Measurements from ENCODE around the gene RMND5B.

The RMND5B gene

DNA sequence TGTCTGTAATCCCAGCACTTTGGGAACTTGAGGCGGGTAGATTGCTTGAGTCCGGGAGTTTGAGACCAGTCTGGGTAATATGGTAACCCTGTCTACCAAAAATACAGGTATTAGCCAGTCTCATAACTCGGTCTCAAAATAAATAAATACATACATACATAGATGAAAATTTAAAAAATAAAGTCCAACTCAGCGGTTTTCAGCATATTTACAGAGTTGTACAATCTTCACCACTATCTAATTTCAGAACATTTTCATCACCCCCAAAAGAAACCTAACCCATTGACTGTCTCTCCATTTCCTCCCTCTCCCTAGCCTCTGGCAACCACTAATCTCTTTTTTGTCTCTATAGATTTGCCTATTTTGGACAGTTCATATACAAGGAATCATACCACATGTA lies 10.7 kb downstream of the RMND5B start:
- no peak overlapping the region for H2AFZ ChIP-seq
- H3K36me3 ChIP-seq (ENCODE audit: control insufficient read depth, insufficient read depth, low read length): no peaks in the 10 kb centered on the region
- H3K9ac ChIP-seq: no peak overlapping the region
- no peaks in the 10 kb centered on the region for H3K9me3 ChIP-seq (ENCODE audit: control insufficient read depth, low read length)
- no peak overlapping the region for H3K4me3 ChIP-seq (ENCODE audit: low read depth, low read length)
- no peaks in the 10 kb centered on the region for H3K4me1 ChIP-seq
- no peaks in the 10 kb centered on the region for H3K79me2 ChIP-seq
- TF ChIP-seq, protein P1, sequence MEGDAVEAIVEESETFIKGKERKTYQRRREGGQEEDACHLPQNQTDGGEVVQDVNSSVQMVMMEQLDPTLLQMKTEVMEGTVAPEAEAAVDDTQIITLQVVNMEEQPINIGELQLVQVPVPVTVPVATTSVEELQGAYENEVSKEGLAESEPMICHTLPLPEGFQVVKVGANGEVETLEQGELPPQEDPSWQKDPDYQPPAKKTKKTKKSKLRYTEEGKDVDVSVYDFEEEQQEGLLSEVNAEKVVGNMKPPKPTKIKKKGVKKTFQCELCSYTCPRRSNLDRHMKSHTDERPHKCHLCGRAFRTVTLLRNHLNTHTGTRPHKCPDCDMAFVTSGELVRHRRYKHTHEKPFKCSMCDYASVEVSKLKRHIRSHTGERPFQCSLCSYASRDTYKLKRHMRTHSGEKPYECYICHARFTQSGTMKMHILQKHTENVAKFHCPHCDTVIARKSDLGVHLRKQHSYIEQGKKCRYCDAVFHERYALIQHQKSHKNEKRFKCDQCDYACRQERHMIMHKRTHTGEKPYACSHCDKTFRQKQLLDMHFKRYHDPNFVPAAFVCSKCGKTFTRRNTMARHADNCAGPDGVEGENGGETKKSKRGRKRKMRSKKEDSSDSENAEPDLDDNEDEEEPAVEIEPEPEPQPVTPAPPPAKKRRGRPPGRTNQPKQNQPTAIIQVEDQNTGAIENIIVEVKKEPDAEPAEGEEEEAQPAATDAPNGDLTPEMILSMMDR (IDR thresholded peaks at IDR 0.05): no peak
- no peaks in the 10 kb centered on the region for H3K27me3 ChIP-seq (ENCODE audit: control insufficient read depth, insufficient read depth, low read length)
- H3K27ac ChIP-seq: no peak overlapping the region
- no peak overlapping the region for H3K4me2 ChIP-seq (ENCODE audit: low read length)

DNA sequence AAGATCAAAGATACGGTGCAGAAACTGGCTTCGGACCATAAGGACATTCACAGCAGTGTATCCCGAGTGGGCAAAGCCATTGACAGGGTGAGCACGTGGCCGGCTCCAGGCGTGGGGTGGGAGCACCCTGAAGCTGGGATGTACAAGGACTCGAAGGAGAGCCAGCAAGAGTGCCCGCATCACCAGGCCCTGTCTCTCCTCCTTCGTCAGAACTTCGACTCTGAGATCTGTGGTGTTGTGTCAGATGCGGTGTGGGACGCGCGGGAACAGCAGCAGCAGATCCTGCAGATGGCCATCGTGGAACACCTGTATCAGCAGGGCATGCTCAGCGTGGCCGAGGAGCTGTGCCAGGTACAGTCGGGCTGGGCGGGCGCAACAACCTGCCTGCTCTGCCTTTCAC lies 11.8 kb downstream of the RMND5B start:
- no peaks in the 10 kb centered on the region for H3K4me1 ChIP-seq
- TF ChIP-seq, protein P1 (IDR thresholded peaks at IDR 0.05): no peak
- no peak overlapping the region for H3K4me3 ChIP-seq (ENCODE audit: low read depth, low read length)
- H3K27ac ChIP-seq: no peak overlapping the region
- no peaks in the 10 kb centered on the region for H3K27me3 ChIP-seq (ENCODE audit: control insufficient read depth, insufficient read depth, low read length)
- H2AFZ ChIP-seq: no peak overlapping the region
- H3K9me3 ChIP-seq (ENCODE audit: control insufficient read depth, low read length): no peaks in the 10 kb centered on the region
- H3K4me2 ChIP-seq (ENCODE audit: low read length): no peak overlapping the region
- H3K9ac ChIP-seq: no peak overlapping the region
- no peaks in the 10 kb centered on the region for H3K36me3 ChIP-seq (ENCODE audit: control insufficient read depth, insufficient read depth, low read length)
- no peaks in the 10 kb centered on the region for H3K79me2 ChIP-seq

DNA sequence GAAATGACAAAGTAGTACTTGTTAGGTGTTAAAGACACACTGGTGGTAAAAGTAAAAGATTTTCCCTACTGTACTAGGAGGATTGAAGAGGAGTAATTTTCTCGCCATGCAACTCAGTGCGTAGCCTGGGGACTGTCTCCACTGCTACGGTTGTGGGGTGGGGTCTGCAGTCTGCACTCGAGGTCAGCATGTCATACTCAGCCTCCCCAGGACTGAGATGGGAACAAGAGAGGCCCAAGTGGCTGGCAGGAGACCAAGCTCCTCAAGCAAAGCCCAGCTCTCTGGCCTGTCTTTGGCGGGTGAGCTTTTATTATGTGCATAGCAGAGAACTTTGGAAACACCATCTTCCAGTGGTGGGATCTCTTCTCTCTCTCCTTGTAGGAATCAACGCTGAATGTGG lies 12.4 kb downstream of the RMND5B start:
- H3K36me3 ChIP-seq (ENCODE audit: control insufficient read depth, insufficient read depth, low read length): no peaks in the 10 kb centered on the region

DNA sequence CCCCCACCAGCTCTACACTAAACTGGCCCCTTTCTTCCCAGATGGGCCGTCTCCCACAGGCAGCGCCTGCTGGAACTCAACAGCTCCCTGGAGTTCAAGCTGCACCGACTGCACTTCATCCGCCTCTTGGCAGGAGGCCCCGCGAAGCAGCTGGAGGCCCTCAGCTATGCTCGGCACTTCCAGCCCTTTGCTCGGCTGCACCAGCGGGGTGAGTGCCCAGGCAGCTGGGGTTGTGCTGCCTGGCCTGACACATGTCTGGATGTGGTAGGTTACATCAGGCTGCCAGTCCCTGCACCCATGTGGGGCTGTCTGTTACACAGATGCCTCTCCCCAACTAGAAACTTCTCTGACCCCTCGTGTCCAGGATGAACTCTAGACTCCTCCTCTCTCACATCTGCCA lies 13.1 kb downstream of the RMND5B start:
- H3K9ac ChIP-seq: no peak overlapping the region
- no peaks in the 10 kb centered on the region for H3K4me1 ChIP-seq
- H3K9me3 ChIP-seq (ENCODE audit: control insufficient read depth, low read length): no peaks in the 10 kb centered on the region
- H3K27me3 ChIP-seq (ENCODE audit: control insufficient read depth, insufficient read depth, low read length): no peaks in the 10 kb centered on the region
- H3K27ac ChIP-seq: no peak overlapping the region
- no peaks in the 10 kb centered on the region for H3K79me2 ChIP-seq
- H2AFZ ChIP-seq: no peak overlapping the region
- no peak overlapping the region for H3K4me2 ChIP-seq (ENCODE audit: low read length)
- TF ChIP-seq, protein P1 (IDR thresholded peaks at IDR 0.05): no peak
- H3K4me3 ChIP-seq (ENCODE audit: low read depth, low read length): no peak overlapping the region
- H3K36me3 ChIP-seq (ENCODE audit: control insufficient read depth, insufficient read depth, low read length): no peaks in the 10 kb centered on the region

More for the DNA sequence above, 12.4 kb downstream of the RMND5B start:
- no peak overlapping the region for H3K4me3 ChIP-seq (ENCODE audit: low read depth, low read length)
- no peak overlapping the region for H3K4me2 ChIP-seq (ENCODE audit: low read length)
- no peaks in the 10 kb centered on the region for H3K79me2 ChIP-seq
- no peak overlapping the region for H3K9ac ChIP-seq
- TF ChIP-seq, protein P1 (IDR thresholded peaks at IDR 0.05): no peak
- no peaks in the 10 kb centered on the region for H3K4me1 ChIP-seq
- H3K27me3 ChIP-seq (ENCODE audit: control insufficient read depth, insufficient read depth, low read length): no peaks in the 10 kb centered on the region
- H3K27ac ChIP-seq: no peak overlapping the region
- H2AFZ ChIP-seq: no peak overlapping the region
- H3K9me3 ChIP-seq (ENCODE audit: control insufficient read depth, low read length): no peaks in the 10 kb centered on the region

DNA sequence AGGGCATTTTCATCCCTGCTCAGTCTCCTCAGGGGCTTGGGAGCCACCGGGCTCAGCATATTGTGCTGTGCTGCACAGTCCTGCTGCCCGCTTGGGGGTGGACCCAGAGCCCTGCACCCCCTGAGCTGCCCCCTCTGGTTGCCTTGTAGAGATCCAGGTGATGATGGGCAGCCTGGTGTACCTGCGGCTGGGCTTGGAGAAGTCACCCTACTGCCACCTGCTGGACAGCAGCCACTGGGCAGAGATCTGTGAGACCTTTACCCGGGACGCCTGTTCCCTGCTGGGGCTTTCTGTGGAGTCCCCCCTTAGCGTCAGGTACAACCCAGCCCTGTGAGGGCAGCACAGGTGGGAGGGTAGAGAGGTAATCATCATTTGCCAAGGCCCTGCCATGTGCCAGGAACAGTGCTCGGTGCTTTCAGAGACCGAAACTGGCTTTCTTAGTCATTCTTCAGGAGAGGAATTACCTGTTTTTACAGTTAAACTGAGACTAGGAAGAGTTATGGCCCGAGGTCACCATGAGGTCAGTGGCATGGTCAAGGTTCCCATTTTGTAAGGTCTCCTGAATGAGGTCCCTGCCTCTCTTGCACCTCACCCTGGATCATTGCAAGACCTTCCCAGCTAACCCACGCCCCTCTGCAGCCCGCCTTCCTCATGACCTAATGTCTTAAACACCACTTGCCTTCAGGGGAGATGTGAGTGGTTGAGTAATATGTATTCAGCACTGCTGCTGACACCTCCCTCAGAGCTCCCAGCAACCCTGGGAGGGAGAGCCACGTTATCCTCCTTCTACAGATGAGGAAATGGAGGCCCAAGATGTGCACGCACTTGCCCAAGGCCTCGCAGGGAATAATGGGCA lies 15.4 kb downstream of the RMND5B start:
- Histone ChIP-seq H3K36me3 (ENCODE audit: control insufficient read depth, insufficient read depth, low read length) (no peaks in the 10 kb centered on the region), H3K4me2 (ENCODE audit: low read length) (no peak overlapping the region), H3K4me3 (ENCODE audit: low read depth, low read length) (no peak overlapping the region), H2AFZ (no peak overlapping the region), H3K9ac (no peak overlapping the region), H3K79me2 (no peaks in the 10 kb centered on the region), H3K27ac (no peak overlapping the region), H3K4me1 (no peaks in the 10 kb centered on the region), H3K27me3 (ENCODE audit: control insufficient read depth, insufficient read depth, low read length) (no peaks in the 10 kb centered on the region), H3K9me3 (ENCODE audit: control insufficient read depth, low read length) (no peaks in the 10 kb centered on the region)
- TF ChIP-seq, protein P1 (IDR thresholded peaks at IDR 0.05): peak; percentile 86
